Endometrial microvascular endothelial cells (primary cell): ENCODE measurements around the gene SLC37A2. TPM values are rescaled to one million over a fixed set of nuclear protein-coding genes. Genes with fewer than 3 reads are reported as not detected.

Source experiments
- in situ Hi-C: cut with HindIII; loops from 2 replicates; pipeline ENCODE4 v1.10.0; 2017; ENCODE audit warnings: low sequenced_read_pairs, low pct_unique_long_range_greater_than_20kb; ENCODE audit errors: inconsistent ontology term
- total RNA-seq: library from RNA; depleted of rRNA; stranded (reverse); fragments of >200 nt; gene quantifications from one replicate; pipeline ENCODE4 v1.2.3, GENCODE V29; 2015; ENCODE audit errors: inconsistent ontology term

SLC37A2 gene
- total RNA-seq, 1 donor from 2014 or later, result 2.3 TPM

DNA sequence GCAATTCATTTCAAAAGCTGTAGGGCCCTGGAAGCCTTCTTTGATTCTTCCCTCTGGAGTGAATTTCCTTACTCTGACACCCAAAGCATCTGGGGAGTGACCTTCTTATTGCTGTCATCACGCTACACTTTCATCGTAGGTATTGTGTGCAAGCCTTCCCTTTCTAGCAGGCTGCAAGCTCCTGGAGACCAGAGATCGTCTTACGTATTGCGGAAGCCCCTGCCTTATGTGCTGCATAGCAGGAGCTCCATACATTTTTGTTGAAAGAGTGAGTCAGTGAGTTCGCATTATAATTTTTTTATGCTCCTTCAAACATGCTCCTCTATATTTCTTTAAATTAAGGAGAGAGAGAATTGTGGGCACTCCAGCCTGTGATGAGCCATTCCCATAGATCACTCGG is 69.5 kb downstream of the SLC37A2 start:
- in situ Hi-C loops, result no loop called here

DNA sequence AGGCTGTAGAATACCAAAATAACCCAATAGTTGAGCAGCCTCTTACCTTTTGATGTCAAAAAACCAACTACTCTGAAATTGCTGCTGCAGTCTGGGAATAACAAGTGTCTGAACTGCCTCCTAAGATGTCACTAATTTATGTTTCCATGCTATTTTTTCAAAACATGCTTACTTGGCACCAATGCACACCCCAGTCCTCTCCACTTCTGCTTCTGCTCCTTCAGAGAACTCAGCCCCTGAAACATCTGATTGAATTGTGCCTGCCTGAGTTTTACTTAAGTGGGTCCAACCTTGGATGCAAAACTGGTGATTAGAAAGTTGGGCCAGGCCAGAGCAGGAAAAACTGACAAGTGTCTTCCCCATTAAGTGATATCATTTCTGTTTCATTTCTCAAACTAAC is 72.9 kb downstream of the SLC37A2 start:
- in situ Hi-C loops, result no loop called here

DNA sequence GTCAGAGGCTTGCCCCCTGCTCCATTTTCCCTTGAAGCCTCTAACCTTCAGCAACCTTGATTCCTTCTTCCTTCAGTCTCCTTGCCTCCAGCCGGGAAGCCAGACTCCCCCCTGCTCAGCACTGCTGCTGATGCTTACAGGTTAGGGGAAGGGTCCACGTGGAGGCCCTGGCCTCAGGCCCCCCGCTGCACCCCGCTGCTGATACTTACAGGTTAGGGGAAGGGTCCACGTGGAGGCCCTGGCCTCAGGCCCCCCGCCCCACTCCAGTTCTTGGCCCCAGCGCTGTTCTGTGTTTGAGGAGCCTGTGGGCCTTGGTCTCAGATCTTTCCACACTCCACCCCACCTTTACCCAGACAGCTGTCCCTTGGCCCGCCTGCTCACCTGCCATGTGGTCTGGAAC is 75.9 kb downstream of the SLC37A2 start:
- in situ Hi-C loops, result no loop called here

- in situ Hi-C loops, result no loop called here
Observed at GRCh38 chr11:125139778-125140177, 76.7 kb downstream of the SLC37A2 start.

Other genes starting within 250 kb of the SLC37A2 start
- 9.9 TPM for gene ROBO3, start 197.9 kb upstream of the SLC37A2 start, total RNA-seq
- 430 TPM for gene ROBO4, start 165.4 kb upstream of the SLC37A2 start, total RNA-seq
- not detected for gene HEPN1, start 144.1 kb upstream of the SLC37A2 start, total RNA-seq
- not detected for gene HEPACAM, start 127.3 kb upstream of the SLC37A2 start, total RNA-seq
- gene CCDC15, start 109.1 kb upstream of the SLC37A2 start, total RNA-seq, result 11.2 TPM
- gene TMEM218, start 48.3 kb downstream of the SLC37A2 start, total RNA-seq, result 50.9 TPM
- gene PKNOX2, start 101.4 kb downstream of the SLC37A2 start, total RNA-seq, result not detected